GM19372 (cell line): ENCODE data around the gene CDH23.

Source experiments
- ATAC-seq: cut with Tn5 transposase; IDR thresholded peaks from one replicate; pipeline ENCODE4 v1.9.1; 2021; ENCODE audit warnings: mild to moderate bottlenecking, low read depth, moderate library complexity; ENCODE audit not compliant: unreplicated experiment

The CDH23 gene

GRCh38 chr10:71693377-71693776 is 296.7 kb downstream of the CDH23 start:
- ATAC-seq = no peak

GRCh38 chr10:71694039-71694501 is 297.4 kb downstream of the CDH23 start:
- ATAC-seq = no peak

DNA sequence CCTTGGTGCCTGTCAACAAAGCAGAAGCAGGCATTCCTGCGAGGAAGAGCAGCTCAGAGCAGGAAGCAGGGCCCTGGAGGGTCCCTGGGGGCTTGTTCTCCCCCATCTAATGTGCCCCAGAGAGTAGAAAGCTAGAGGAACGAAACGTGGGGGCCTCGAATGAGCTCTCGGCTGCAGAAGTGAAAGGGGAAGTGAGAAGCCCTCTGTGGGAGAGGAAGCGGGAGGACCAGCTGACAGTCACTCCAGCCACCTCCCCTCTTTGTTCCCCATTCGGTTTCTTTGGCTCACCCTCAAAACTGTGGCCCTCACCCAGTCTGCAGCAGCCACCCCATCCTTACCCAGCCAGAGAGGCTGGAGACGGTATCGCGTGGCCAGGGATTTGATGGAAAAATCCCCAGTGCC is 297.8 kb downstream of the CDH23 start:
- peak; percentile 78 for ATAC-seq

- ATAC-seq = no peak
These were observed 299.1 kb downstream of the CDH23 start for GRCh38 chr10:71695502-71696476.

DNA sequence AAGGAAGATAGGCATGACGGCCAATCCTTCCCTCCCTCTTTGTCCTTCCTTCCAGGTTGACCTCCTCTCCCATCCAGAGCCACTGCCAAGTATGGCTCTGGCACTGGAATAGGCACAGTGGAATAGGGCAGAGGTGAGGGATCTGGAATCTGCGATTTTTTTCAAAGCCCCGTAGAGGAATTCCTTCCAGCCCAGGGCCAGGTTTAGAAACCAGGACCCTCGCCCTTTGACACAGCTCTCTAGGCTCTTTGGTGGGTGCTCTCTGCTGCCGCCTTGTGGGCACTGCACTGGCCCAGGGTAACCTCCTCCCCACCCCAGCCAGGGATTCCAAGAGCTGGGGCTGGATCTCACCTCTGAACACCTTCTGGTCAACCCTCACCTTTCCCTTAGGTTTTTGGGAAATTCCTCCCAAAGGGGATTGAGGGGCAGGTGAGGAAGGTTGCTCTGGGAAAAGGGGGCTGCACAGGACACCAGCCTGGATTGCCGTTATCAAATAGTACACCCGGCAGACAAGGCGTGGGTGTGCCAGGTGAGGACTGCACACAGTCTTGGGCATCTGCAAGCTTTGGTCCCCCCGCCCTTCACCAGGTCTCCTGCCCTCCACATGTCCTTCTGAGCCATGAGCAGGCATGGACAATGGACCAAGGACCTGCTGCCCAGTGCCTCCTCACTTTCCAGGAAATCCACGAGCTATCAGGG is 300.1 kb downstream of the CDH23 start:
- ATAC-seq = no peak

- ATAC-seq = no peak
These were observed 301.4 kb downstream of the CDH23 start for GRCh38 chr10:71697938-71698709.

DNA sequence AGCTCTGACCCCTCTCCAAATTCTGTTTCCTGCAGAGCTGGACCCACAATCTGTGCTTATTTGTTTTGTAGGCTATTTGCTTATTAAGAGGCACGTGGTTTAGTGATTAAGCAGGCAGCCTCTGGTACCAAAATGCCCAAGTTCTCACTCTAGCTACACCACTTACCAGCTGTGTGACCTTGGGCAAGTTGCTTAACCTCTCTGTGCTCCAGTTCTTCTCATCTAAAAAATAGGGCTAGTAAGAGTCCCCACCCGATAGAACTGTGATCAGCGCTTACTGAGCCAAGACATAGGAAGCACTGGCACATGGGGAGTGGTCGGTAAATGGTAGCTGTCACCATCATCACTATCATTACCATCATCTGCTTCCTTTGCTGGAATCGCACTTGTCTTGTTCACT is 302.0 kb downstream of the CDH23 start:
- no peak for ATAC-seq

DNA sequence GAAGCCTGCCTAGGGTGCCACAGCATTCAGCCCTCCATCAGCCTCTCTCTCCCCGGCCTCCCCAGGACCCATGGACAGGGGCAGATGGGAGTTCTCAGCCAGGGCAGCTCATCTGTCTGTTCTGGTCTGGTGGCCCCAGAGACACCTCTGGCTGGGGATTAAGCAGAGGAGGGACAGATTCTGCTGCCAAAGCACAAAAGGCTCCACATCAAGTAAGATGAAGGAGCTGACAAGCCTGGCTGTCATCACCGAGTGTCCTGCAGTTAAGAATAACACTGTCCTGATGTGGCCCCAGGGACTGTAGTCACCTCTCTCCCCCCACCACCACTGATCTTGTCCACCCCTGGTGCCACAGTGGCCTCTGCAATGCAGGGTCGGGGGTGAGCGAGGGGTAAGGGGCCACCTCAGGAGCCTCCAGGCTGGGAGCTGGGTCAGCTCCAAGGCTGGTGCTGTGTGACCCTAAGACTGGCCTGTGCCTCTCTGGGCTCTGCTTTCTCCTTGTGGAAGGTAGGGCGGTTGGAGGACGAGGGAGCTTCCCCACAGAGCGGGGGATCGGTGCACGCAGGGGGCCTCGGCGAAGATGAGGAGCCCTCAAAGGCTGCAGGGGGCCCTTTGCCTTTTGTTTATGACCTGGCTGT is 304.1 kb downstream of the CDH23 start:
- no peak for ATAC-seq

- no peak for ATAC-seq
These were observed 304.9 kb downstream of the CDH23 start for GRCh38 chr10:71701496-71702132.

GRCh38 chr10:71703577-71703976 is 306.9 kb downstream of the CDH23 start:
- ATAC-seq = no peak

- no peak for ATAC-seq
These were observed 308.1 kb downstream of the CDH23 start for GRCh38 chr10:71704816-71705215.

DNA sequence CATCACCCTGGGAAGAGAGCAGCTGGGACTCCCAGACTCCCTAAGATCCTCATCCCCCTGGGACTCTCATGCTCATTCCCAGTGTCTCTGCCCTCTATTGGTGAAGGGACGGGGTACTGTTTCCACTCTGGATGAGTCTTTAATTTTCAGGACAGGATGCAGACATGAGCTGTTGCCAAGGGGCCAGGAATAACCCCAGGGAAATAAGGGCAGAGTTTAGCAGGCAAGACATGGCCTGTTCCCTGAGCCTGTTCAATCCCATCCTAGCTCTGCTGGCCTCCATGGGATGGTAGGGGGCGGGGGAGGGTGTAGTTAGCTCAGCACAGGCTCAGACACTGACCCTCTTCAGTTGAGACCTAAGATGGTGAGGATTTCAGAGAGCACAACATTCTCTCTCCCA is 308.9 kb downstream of the CDH23 start:
- no peak for ATAC-seq

GRCh38 chr10:71706216-71707121 is 309.7 kb downstream of the CDH23 start:
- no peak for ATAC-seq

GRCh38 chr10:71707240-71707789 is 310.6 kb downstream of the CDH23 start:
- ATAC-seq = no peak

GRCh38 chr10:71708301-71708703 is 311.6 kb downstream of the CDH23 start:
- ATAC-seq = no peak

GRCh38 chr10:71708897-71709882 is 312.5 kb downstream of the CDH23 start:
- ATAC-seq = no peak

DNA sequence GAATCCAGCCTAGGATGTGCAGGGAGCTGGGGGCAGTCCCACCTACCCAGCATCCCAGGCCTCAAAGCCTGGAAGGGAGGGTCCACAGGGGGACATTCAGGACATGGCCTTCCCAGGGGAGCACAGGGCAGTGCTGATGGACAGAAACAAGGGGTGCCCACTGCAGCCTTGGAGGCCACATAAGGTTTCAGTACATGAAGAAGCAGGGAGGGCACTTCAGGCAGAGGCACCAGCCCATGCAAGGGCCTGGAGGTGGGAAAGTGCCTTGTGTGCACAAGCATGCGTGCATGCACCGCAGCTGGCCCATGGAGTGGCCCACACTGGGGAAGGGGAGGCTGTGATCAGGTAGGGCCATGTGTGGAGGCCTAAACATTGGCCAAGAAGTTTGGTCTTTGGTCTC is 313.8 kb downstream of the CDH23 start:
- ATAC-seq = no peak
